ENCODE data around the gene TEKT2.

Gene TEKT2

DNA sequence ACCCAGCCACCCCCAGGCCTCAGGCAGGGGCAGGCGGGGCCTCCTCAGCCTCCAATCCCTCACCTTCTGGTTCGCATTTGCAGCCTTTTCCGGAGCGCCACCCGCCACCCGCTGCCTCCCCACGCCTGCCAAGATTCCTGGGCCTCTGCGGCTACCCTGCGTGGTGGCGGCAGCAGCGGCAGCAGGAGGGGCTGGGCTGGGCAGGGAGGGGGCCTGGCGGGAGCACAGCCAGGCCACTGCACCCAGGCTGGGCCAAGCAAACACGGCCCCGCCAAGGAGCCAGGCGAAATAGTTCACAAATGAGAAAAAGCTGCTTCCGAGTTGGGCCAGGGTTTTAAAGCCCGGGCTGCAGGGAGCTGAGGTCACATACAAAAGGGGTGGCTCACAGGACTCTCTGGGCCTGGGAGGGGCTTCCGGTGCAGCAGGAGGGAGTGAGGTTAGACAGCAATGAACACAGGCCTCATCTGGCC, 31.3 kb downstream of the TEKT2 start:
- no peak overlapping the region for H3K4me3 ChIP-seq (ENCODE audit: low read length)
- TF ChIP-seq, protein P1, sequence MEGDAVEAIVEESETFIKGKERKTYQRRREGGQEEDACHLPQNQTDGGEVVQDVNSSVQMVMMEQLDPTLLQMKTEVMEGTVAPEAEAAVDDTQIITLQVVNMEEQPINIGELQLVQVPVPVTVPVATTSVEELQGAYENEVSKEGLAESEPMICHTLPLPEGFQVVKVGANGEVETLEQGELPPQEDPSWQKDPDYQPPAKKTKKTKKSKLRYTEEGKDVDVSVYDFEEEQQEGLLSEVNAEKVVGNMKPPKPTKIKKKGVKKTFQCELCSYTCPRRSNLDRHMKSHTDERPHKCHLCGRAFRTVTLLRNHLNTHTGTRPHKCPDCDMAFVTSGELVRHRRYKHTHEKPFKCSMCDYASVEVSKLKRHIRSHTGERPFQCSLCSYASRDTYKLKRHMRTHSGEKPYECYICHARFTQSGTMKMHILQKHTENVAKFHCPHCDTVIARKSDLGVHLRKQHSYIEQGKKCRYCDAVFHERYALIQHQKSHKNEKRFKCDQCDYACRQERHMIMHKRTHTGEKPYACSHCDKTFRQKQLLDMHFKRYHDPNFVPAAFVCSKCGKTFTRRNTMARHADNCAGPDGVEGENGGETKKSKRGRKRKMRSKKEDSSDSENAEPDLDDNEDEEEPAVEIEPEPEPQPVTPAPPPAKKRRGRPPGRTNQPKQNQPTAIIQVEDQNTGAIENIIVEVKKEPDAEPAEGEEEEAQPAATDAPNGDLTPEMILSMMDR (conservative IDR thresholded peaks at IDR 0.05; ENCODE audit: low read length), result no peak

DNA sequence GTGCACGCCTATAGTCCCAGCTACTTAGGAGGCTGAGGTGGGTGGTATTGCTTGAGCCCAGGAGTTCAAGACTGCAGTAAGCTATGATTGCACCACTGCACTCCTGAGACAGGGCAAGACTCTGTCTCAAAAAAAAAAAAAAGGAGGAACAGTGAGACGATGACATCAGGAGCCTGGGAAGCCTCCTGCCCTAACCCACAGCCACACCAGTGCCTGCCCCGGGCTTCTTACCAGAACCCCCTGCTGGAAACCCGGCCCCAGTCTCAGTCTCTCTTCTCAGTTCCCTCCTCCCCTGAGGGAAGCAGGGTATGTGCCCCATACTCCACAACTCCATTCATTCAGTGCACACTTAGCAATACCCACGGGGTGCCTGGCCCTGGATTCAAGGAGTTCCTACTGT, 32.0 kb downstream of the TEKT2 start:
- peak; percentile 82 for DNase-seq (ENCODE audit: low read depth)
- TF ChIP-seq, protein P1 (conservative IDR thresholded peaks at IDR 0.05; ENCODE audit: low read length), result no peak

More for the DNA sequence above, 31.3 kb downstream of the TEKT2 start:
- peak; percentile 97 for DNase-seq (ENCODE audit: low read depth)

DNA sequence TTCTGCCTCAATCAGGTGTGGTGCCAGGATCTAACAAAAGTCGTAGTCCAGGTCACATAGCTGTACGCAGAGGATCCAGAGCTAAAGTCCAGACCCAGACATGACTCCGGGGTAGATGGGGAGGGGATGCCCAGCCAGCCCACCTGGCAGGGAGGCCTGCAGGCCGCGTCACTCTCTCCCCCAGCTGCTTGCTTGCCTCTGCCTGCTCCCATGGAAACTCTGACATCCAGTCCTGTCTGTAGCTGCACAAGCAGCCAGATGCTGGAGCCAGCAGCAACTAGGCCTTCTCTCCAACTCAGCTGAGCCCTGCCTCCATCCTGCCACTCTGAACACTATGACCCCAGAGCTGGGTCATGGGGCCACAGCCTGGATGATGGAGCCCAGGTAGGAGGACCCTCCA, 33.0 kb downstream of the TEKT2 start:
- peak; percentile 54 for DNase-seq (ENCODE audit: low read depth)
- H3K4me3 ChIP-seq (ENCODE audit: low read length), result no peak overlapping the region
- TF ChIP-seq, protein P1 (conservative IDR thresholded peaks at IDR 0.05; ENCODE audit: low read length), result no peak

More for the DNA sequence above, 32.0 kb downstream of the TEKT2 start:
- H3K4me3 ChIP-seq (ENCODE audit: low read length), result no peak overlapping the region

DNA sequence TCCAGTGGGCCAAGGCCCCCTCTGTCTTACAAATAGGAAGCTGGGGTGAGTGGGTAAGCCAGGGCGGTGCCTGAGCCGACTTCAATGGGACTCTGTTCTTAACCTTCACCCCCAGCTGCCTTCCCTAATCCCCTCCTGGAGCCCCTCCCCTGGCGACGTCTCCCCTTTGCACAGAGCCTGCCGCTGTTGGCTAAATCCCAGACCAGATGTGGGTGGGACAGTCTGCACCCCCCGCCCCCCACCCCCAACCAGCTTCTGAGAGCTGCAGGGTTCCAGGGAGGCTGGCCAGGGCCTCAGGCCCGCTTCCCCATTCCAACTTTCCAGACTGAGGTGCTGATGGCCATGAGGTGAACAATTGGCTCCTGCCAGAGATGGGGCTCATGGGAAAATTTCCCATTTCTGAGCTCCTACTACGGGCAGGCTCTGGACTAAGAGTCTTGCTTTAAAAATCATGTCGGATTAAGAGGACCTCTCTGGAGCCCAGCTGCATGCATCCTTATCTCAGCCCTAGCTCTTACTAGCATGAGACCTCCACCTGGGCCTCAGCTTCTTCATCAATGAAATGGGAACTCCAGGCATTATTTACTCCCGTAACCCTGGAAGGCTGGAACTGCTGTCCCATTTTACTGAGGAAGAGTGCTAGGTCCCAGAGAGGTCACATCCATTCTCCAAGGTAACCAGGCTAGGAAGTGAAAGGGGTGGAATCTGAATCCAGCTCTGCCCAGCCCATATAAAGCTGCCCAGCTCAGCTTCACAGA, 34.7 kb downstream of the TEKT2 start:
- H3K4me3 ChIP-seq (ENCODE audit: low read length), result no peak overlapping the region
- DNase-seq (ENCODE audit: low read depth), result no peak
- TF ChIP-seq, protein P1 (conservative IDR thresholded peaks at IDR 0.05; ENCODE audit: low read length), result no peak

DNA sequence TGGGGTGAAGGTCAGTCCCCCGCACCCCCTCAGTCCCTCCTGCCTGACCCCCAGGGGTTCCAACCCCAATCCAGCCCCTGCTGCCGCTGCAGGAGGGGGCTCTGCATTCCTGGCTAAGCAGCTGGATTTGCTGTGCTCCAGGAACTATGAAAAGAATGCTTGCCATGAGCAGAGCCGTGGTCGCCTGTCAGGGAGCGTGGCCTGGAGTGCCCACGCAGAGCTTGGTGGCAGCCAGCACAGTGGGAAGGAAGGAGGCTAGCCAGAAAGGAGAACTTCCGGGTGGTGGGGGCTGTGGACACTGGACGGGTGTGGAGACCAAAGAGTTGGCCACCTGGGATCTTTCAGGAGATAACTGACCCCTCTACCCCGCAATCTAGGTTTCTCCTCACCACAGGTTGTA, 35.6 kb downstream of the TEKT2 start:
- H3K4me3 ChIP-seq (ENCODE audit: low read length), result no peak overlapping the region
- DNase-seq (ENCODE audit: low read depth), result peak; percentile 56
- TF ChIP-seq, protein P1 (conservative IDR thresholded peaks at IDR 0.05; ENCODE audit: low read length), result no peak

DNA sequence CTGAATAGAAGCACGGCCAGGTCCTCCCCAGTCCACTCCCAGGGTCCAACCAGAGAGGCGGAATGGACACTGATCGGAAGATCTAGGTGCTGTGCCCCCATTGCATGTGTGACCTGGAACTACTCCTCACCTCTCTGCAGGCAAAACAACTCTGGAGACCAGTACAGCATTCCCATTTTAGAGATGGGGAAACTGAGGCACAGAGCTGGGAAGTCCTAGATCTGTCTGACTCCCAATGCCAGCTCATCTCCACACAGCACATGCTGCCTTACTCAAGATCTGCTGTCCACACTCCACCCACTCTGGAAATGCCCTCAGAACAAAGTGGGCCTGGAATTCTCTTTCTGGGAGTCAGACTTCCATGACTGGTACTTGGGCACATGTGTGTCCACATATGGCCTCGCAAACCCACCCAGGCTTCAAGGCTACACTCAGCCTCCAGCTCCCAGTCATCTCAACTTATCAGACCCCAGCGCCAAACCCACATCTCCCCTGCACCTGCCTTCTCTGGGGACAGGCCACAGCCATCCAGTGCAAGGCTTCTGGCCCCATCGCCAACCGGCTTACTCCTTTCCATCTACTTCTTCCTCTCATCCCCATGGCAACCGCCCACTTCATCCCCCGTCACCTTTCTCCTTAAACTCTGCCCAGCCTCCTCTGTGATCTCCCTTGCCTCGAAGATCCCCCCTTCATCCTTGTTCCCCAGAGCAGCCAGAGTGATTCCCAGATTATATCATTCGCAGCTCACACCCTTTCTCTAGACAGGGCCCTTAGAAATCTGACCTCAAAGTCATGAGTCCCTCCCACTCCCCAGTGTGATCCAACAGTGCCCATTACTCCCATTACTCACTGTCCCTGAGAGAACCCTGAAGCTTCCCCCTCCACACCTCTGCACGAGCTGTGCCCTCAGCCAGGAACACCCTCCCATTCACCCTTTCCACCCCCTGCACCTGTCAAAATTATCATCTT, 38.5 kb downstream of the TEKT2 start:
- TF ChIP-seq, protein P1 (conservative IDR thresholded peaks at IDR 0.05; ENCODE audit: low read length), result no peak
- no peak for DNase-seq (ENCODE audit: low read depth)
- no peak overlapping the region for H3K4me3 ChIP-seq (ENCODE audit: low read length)

Measured in AG10803 (cell line).